ENCODE results near the gene SH3D19. TPM values are rescaled to one million over a fixed set of nuclear protein-coding genes. Genes with fewer than 3 reads are reported as not detected.

Gene SH3D19
- total RNA-seq, 1 donor from 2014 or later, result 66.5 TPM

DNA sequence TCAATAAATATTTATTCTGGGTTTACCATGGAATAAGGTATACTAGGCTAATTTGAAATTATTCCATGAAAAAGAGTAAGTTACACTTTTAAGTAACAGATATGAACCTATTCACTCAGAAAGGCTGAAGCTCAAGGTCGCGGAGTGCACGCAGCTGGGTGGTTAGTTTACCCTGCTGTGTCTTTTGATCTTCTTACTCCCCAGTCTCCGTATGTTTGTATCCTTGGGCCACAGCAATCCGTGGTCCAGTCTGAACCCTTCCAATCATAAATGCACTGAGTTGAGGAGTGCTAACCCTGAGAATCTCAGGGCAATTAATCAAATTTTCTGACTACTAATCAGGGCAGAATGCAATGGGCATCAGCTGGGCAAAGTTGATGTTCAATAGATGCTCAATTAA, 192.1 kb downstream of the SH3D19 start:
- Histone ChIP-seq H3K27ac (ENCODE audit: low read depth, low read length) (no peak overlapping the region), H3K79me2 (ENCODE audit: insufficient read depth, low read length) (no peaks in the 10 kb centered on the region), H3K27me3 (ENCODE audit: insufficient read depth, low read length) (no peaks in the 10 kb centered on the region), H3K4me2 (ENCODE audit: low read length) (no peak overlapping the region), H3K36me3 (ENCODE audit: insufficient read depth, low read length) (peaks cover 44% of the 10 kb centered on the region), H2AFZ (ENCODE audit: low read depth, low read length) (no peak overlapping the region), H4K20me1 (ENCODE audit: insufficient read depth, low read length) (no peaks in the 10 kb centered on the region), H3K4me3 (ENCODE audit: insufficient read depth, low read depth, low read length) (no peak overlapping the region), H3K9ac (ENCODE audit: low read length) (no peak overlapping the region), H3K4me1 (ENCODE audit: insufficient read depth, low read length) (no peaks in the 10 kb centered on the region), H3K9me3 (ENCODE audit: insufficient read depth, low read depth, low read length) (no peaks in the 10 kb centered on the region)
- FAIRE-seq (no peak), DNase-seq (ENCODE audit: low read depth) (no peak)
- no peaks in the 10 kb centered on the region for H3K4me1 Mint-ChIP-seq (ENCODE audit: low read depth, unreplicated experiment)
- H3K27me3 Mint-ChIP-seq (ENCODE audit: low read depth, unreplicated experiment), result no peaks in the 10 kb centered on the region
- H3K36me3 Mint-ChIP-seq (ENCODE audit: low read depth, unreplicated experiment), result peaks cover 11% of the 10 kb centered on the region
- no peak overlapping the region for H3K27ac Mint-ChIP-seq (ENCODE audit: unreplicated experiment)
- no peak for TF ChIP-seq EZH2 (IDR thresholded peaks at IDR 0.05; ENCODE audit: insufficient read depth, low read length)
- TF ChIP-seq, protein P1, sequence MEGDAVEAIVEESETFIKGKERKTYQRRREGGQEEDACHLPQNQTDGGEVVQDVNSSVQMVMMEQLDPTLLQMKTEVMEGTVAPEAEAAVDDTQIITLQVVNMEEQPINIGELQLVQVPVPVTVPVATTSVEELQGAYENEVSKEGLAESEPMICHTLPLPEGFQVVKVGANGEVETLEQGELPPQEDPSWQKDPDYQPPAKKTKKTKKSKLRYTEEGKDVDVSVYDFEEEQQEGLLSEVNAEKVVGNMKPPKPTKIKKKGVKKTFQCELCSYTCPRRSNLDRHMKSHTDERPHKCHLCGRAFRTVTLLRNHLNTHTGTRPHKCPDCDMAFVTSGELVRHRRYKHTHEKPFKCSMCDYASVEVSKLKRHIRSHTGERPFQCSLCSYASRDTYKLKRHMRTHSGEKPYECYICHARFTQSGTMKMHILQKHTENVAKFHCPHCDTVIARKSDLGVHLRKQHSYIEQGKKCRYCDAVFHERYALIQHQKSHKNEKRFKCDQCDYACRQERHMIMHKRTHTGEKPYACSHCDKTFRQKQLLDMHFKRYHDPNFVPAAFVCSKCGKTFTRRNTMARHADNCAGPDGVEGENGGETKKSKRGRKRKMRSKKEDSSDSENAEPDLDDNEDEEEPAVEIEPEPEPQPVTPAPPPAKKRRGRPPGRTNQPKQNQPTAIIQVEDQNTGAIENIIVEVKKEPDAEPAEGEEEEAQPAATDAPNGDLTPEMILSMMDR (IDR thresholded peaks at IDR 0.05; ENCODE audit: insufficient read depth, low read depth, low read length), result no peak
- H3K4me3 Mint-ChIP-seq (ENCODE audit: unreplicated experiment), result no peak overlapping the region
- no peaks in the 10 kb centered on the region for H3K9me3 Mint-ChIP-seq (ENCODE audit: unreplicated experiment)

DNA sequence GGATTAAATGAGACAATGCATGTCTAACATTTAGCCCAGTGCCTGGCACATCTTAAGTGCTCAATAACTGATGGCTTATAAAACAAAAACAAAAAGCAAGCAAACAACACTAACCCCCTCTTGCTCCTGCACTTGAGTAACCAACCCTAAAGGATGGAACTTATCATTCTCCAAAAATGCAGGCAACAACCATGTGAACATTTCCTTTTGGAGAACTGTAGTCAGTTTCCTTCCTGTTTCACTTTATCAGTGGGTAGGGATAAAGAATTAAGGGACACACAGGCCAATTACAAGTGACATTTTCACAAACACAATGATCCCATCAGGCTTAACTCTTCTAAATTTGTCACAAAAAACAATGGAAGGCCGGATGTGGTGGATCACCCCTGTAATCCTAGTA, 195.6 kb downstream of the SH3D19 start:
- no peak overlapping the region for H3K27ac Mint-ChIP-seq (ENCODE audit: unreplicated experiment)
- H3K27me3 Mint-ChIP-seq (ENCODE audit: low read depth, unreplicated experiment), result no peaks in the 10 kb centered on the region
- peaks cover 36% of the 10 kb centered on the region for H3K36me3 ChIP-seq (ENCODE audit: insufficient read depth, low read length)
- H3K4me2 ChIP-seq (ENCODE audit: low read length), result no peak overlapping the region
- no peaks in the 10 kb centered on the region for H3K9me3 ChIP-seq (ENCODE audit: insufficient read depth, low read depth, low read length)
- TF ChIP-seq, protein P1 (IDR thresholded peaks at IDR 0.05; ENCODE audit: insufficient read depth, low read depth, low read length), result no peak
- no peak for TF ChIP-seq EZH2 (IDR thresholded peaks at IDR 0.05; ENCODE audit: insufficient read depth, low read length)
- H3K79me2 ChIP-seq (ENCODE audit: insufficient read depth, low read length), result no peaks in the 10 kb centered on the region
- H3K4me1 ChIP-seq (ENCODE audit: insufficient read depth, low read length), result no peaks in the 10 kb centered on the region
- no peaks in the 10 kb centered on the region for H4K20me1 ChIP-seq (ENCODE audit: insufficient read depth, low read length)
- H3K27ac ChIP-seq (ENCODE audit: low read depth, low read length), result no peak overlapping the region
- H3K4me3 Mint-ChIP-seq (ENCODE audit: unreplicated experiment), result no peak overlapping the region
- no peak overlapping the region for H3K4me3 ChIP-seq (ENCODE audit: insufficient read depth, low read depth, low read length)
- H3K27me3 ChIP-seq (ENCODE audit: insufficient read depth, low read length), result no peaks in the 10 kb centered on the region
- H3K9me3 Mint-ChIP-seq (ENCODE audit: unreplicated experiment), result no peaks in the 10 kb centered on the region
- H2AFZ ChIP-seq (ENCODE audit: low read depth, low read length), result no peak overlapping the region
- H3K36me3 Mint-ChIP-seq (ENCODE audit: low read depth, unreplicated experiment), result peaks cover 19% of the 10 kb centered on the region
- DNase-seq (ENCODE audit: low read depth) (no peak), FAIRE-seq (no peak)
- no peaks in the 10 kb centered on the region for H3K4me1 Mint-ChIP-seq (ENCODE audit: low read depth, unreplicated experiment)
- no peak overlapping the region for H3K9ac ChIP-seq (ENCODE audit: low read length)

DNA sequence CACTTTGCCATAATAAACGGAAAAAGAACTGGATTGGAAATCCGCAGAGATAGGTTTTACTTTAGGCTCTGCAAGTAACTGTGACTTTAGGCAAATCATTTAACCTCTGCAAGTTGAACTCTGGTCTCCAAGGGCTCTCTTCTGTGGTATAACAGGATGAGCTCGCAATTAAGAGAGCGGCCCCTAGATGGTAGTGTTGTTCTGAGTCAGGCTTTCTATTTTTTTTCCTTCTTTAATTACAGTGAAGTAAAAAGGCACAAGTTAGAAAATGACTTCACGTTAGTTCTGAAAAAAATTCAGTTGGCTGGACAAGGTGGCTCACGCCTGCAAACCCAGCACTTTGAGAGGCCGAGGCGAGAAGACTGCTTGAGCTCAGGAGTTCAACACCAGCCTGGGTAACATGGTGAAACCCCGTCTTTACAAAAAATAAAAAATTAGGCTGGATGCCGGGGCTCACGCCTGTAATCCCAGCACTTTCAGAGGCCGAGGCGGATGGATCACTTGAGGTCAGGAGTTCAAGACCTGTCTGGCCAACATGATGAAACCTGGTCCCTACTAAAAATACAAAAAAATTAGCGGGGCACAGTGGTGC, 207.9 kb downstream of the SH3D19 start:
- H3K4me3 Mint-ChIP-seq (ENCODE audit: unreplicated experiment), result no peak overlapping the region
- Histone ChIP-seq H3K9me3 (ENCODE audit: insufficient read depth, low read depth, low read length) (no peaks in the 10 kb centered on the region), H3K9ac (ENCODE audit: low read length) (no peak overlapping the region), H3K79me2 (ENCODE audit: insufficient read depth, low read length) (no peaks in the 10 kb centered on the region), H2AFZ (ENCODE audit: low read depth, low read length) (no peak overlapping the region), H4K20me1 (ENCODE audit: insufficient read depth, low read length) (peaks cover 3% of the 10 kb centered on the region), H3K4me2 (ENCODE audit: low read length) (no peak overlapping the region), H3K4me3 (ENCODE audit: insufficient read depth, low read depth, low read length) (no peak overlapping the region), H3K27ac (ENCODE audit: low read depth, low read length) (no peak overlapping the region), H3K36me3 (ENCODE audit: insufficient read depth, low read length) (peaks cover 16% of the 10 kb centered on the region), H3K27me3 (ENCODE audit: insufficient read depth, low read length) (no peaks in the 10 kb centered on the region), H3K4me1 (ENCODE audit: insufficient read depth, low read length) (no peaks in the 10 kb centered on the region)
- H3K4me1 Mint-ChIP-seq (ENCODE audit: low read depth, unreplicated experiment), result peaks cover 4% of the 10 kb centered on the region
- FAIRE-seq (peak; percentile 41), DNase-seq (ENCODE audit: low read depth) (peak; percentile 39)
- no peaks in the 10 kb centered on the region for H3K9me3 Mint-ChIP-seq (ENCODE audit: unreplicated experiment)
- H3K27me3 Mint-ChIP-seq (ENCODE audit: low read depth, unreplicated experiment), result no peaks in the 10 kb centered on the region
- TF ChIP-seq, protein P1 (IDR thresholded peaks at IDR 0.05; ENCODE audit: insufficient read depth, low read depth, low read length), result peak; percentile 83
- no peak for TF ChIP-seq EZH2 (IDR thresholded peaks at IDR 0.05; ENCODE audit: insufficient read depth, low read length)
- H3K36me3 Mint-ChIP-seq (ENCODE audit: low read depth, unreplicated experiment), result peaks cover 5% of the 10 kb centered on the region
- H3K27ac Mint-ChIP-seq (ENCODE audit: unreplicated experiment), result peak overlapping the region; percentile 47
